GM19372 (cell line): ENCODE measurements around the gene NOL11.
"Not testable (repeated sequence)": the region's sequence is repeated elsewhere in the genome, so short reads cannot be mapped to it uniquely, and the experiment has no call there.

ENCODE experiments used
- ATAC-seq: cut with Tn5 transposase; IDR thresholded peaks from one replicate; pipeline ENCODE4 v1.9.1; 2021; ENCODE audit warnings: mild to moderate bottlenecking, low read depth, moderate library complexity; ENCODE audit not compliant: unreplicated experiment

NOL11 gene

GRCh38 chr17:67717624-67718324 lies at the start of gene NOL11:
Gene NOL11 (plus strand): TSS chr17:67717936. CDS start chr17:67717948, 12 bp downstream.
- peak; percentile 97 for ATAC-seq

DNA sequence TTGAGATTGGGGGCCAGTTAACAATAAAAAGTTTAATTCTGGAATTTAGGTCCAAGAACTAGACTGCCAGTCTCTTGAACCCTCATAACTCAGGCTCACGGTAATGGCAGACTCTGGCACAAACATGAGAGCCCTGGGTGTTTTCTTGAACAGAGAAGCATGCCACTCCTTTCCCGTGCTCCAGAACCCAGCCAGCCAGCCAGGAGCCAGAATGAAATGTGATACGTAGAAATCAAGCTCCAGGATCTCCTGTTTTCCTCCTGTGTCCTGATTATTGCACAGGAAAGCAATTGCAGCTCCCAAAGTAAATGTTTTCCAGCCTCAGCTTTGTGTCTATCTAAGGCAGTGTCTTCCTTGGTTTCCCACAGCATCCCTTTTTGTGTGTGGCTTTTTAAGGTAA lies 46.2 kb upstream of the NOL11 start:
- ATAC-seq: no peak

GRCh38 chr17:67672592-67673335 lies 45.0 kb upstream of the NOL11 start:
- ATAC-seq: no peak

DNA sequence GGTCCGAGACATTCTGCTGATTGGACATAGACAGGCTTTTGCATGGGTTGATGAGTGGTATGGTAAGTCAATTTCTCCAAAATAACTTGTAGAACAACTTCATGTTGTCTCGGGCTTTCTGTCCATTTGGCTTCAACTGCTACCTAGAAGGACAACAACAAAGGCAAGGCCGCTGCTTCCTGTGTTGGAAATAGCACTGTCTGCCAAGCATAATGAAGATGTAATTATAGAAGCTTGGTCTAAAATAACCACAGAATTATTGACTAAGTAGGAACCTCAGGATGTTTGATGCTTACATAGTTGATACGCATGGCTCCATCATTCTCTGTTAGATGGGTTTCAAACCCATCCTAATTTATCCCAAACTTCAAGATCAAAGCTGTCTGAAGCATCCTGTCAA lies 42.3 kb upstream of the NOL11 start:
- no peak for ATAC-seq

DNA sequence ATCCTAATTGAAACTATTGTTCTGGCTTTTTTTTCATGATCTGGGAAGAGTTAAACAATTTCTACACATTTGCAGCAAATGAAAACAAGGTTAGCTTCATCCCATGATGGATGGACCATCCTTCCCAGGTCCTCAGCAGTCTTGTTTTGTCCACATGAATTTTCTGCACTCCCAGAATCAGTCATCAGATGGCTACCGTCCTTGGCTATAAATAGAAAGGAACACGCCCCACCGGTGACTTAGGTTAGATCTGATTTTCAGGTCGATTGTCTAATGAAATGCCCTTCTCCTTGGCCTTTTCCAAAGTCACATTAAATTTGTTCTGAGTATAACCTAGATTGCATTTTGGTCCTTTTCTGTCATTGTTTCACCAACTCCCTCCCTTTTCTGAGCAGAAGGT lies 41.4 kb upstream of the NOL11 start:
- ATAC-seq: no peak

GRCh38 chr17:67678414-67678813 lies 39.3 kb upstream of the NOL11 start:
- no peak for ATAC-seq

DNA sequence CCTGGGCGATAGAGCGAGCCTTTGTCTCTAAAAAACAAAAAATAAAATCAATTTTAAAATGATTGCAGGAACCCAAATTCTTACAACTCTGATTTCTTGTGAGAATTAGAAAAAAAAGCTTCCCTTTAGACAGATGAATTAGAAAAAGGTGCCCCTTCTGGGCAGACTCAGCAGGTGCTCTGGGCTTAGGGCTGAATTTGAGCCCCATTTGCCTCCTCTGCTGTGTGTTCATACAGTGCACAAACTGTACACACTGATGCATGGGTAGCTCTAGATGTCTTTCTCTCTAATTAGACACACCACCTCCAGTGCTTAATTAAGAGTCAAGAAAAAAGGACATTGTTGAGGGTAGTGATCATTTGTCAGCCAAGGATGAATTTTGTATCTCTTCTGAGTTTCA lies 38.5 kb upstream of the NOL11 start:
- no peak for ATAC-seq

GRCh38 chr17:67679721-67680120 lies 38.0 kb upstream of the NOL11 start:
- ATAC-seq: no peak

GRCh38 chr17:67680445-67681224 lies 37.1 kb upstream of the NOL11 start:
- ATAC-seq: no peak

- no peak for ATAC-seq
Observed at GRCh38 chr17:67682196-67682595, 35.5 kb upstream of the NOL11 start.

DNA sequence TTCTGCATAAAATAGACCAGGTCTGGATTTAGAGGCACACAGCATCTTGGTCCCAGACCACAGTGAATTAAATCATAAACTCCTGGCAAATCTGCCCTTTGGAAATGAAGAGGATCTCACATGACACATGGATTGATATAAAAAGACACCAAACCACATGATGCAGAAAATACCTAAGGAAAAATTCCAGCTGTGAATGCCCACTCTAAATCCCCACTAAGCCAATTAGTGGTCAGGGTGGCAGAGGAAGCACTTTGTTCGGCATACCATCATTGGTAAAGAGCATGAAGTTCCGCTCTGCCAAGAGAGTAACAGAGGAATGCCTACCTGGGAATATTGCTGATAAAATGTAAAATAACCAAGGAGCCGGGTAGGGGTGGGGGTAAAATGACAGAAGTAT lies 32.4 kb upstream of the NOL11 start:
- no peak for ATAC-seq

GRCh38 chr17:67686241-67686640 lies 31.5 kb upstream of the NOL11 start:
- no peak for ATAC-seq

- no peak for ATAC-seq
Observed at GRCh38 chr17:67687511-67687910, 30.2 kb upstream of the NOL11 start.

DNA sequence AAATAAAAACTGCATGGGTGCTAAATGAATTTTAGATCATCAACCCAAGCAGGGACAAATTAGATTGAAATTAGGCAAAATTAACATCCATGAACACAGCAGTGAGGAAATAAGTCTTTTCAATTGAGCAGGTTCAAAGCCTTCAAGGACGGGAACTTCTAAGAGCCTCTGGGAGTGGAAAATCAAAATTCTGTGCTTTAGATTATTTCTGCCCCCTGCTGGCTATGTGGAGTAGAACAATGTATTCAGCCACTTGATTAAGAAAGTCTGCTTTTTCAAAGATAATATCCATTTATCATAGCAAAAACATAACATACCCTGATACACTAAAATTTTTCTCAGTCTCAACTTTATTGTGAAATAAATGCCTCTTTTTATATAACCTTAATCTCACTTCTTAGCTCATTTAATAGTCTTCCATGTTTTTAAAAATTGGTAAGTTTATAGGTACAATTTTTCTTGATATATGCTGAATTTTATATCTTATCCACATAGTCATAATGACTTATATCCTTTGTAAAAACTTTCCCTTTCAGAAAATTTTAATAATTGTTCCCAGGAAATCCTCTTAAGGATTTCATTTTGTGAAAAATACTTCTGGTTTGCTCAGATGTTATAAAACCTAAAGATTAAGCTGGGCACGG lies 28.1 kb upstream of the NOL11 start:
- ATAC-seq: no peak

- no peak for ATAC-seq
Observed at GRCh38 chr17:67693811-67694210, 23.9 kb upstream of the NOL11 start.

- ATAC-seq: no peak
Observed at GRCh38 chr17:67696347-67696746, 21.4 kb upstream of the NOL11 start.

DNA sequence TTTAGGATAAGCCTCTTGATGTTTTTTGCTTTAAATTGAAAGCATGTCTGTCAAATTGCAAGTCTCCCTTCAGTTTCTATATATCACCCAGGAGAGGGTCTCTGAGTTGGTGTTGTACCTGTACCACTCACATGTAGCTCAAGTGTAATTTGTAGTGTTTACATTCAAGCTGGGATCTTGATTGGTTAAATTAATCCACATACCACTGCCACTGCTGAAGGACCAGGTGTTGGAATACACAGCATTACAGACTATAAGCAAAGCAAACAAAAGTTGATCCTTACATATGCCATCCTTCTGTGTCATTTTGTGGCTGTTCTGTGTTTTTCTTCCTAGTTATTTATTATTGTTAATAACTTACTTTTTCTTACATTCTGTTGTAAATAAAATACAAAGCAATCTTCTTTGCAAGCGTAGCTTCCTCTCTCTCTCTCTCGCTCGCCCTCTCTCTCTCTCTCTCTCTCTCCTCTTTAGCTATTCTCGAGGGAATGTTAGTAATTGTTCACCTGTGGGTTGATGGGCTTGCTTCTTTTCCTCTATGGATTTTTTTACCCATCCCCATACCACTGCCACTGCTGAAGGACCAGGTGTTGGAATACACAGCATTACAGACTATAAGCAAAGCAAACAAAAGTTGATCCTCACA lies 20.8 kb upstream of the NOL11 start:
- no peak for ATAC-seq

DNA sequence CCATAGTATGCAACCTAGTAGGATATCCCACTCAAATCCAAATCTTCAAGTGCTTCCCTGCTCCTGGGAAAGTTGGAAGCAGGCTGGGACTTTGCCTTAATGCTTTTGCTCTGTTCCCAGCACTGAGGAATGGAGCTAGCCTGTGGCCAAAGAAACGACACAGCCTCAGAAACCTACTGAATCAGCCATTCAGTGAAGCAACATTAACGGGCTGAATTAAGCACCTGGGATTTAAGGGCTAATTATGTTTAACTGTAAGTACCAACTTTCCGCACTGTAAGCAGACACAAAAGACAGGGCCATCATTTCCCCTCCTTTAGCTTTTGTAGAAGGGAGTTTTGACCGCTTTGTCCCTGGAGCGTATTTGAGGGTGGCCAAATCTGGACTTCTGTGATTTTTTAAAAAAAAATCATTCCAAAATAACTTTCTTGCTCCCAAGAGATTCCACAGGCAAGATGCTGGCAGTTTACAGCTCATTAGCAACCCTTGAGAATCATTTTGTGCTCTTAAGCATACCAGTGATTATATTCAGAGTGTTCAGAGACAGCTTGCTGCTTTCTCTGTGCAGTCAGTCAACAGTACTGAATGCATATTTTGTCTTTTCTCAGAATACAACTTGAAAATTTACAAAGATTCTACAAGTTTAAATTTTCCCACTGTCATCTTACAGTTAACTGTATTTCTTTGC lies 17.6 kb upstream of the NOL11 start:
- ATAC-seq: no peak

- ATAC-seq: no peak
Observed at GRCh38 chr17:67700725-67701119, 17.0 kb upstream of the NOL11 start.

GRCh38 chr17:67702861-67703260 lies 14.9 kb upstream of the NOL11 start:
- not testable (repeated sequence) for ATAC-seq
